SKM-1 (cell line): ENCODE data around the gene CLIC3.

Source experiments
- DNase-seq: peaks from one replicate; lab custom pipeline; 2025; ENCODE audit not compliant: unreplicated experiment; lab: John Stamatoyannopoulos, UW

Gene CLIC3

DNA sequence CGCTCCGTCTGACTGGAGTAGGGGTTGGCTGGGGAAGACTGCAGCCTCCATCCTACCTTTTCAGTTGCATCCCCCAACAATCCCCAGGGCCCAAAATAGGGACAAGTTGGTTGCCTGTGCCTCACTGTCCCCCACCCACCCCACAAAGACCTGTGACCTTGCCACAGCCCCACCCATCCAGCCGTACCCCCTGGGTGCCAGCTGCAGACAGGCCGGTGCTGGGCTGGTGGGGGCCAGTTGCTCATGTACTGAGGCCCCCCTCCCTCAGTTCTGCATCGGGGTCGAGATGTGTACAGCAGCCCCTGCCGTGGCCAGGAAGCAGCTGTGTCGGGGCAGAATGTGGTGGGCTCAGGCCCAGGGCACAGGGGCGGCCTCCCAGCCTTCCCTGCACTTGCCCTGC, 13.2 kb downstream of the CLIC3 start:
- DNase-seq = no peak

DNA sequence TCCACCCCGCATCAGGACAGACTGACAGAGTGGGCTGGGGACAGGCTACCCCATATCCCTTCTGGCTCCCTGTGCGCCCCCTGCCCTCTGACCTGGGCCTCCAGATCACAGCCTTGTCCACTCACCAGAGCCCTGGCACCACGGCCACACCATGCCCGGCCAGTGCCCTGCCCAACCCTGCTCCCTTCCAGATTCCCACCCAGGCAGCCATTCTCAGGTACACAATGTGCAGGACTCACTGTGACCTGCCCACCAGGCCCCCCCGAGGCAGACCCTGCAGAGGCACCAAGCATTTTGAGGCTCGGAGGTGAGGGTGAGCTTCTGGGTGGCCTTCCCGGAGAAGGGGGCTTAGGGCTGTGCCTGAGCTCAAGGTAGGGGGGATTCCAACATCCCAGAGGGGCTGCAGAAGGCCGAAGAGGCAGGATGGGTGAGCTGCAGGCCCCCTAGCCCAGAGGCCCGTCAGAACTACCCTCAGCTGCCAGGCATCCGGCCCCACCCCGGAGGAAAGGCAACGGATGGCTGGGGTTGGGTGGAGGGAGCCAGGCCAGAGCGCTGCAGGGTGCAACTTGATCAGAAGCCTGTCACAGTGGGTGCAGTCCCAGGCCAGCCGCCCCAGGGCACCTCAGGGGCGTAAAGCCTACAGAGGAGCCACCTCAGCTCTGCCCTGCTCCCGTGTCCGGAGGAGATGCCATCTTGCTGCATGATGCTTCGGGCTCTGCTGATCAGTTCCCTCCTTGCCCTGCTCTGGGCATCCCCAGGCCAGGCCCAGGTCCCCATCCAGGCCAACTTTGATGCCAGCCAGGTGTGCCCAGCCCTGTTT, 13.9 kb downstream of the CLIC3 start, which contains the start of gene LCNL1:
Gene LCNL1 (plus strand): TSS at position 762 of the 820 bp plus-strand sequence. CDS start 594 bp downstream, outside the sequence.
- DNase-seq = no peak

DNA sequence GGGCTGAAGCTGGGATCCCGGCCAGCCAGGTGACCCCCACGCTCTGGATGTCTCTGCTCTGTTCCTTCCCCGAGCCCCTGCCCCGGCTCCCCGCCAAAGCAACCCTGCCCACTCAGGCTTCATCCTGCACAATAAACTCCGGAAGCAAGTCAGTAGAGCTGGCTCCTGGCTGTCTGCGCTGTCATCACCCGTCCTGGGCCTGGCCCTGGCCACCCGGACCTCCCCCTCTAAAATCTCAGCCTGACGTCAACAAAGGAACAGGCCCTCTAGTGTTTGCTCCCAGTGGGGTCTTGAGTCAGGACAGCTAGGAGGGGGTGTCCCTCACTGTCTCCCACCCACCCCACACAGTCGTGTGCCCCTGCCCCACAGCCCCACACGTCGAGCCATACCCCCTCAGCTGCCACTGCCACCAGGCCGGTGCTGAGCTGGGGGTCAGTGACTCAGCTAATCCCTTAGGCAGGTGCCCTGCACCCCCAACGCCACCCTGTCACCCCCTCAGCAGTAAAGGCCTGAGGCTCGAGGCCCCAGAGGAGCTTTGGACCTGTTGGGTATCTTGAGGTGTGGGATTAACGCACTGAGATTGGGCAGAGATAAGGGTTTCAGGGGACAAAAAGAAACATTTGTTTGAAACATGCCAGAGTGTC, 14.7 kb downstream of the CLIC3 start:
- no peak for DNase-seq

DNA sequence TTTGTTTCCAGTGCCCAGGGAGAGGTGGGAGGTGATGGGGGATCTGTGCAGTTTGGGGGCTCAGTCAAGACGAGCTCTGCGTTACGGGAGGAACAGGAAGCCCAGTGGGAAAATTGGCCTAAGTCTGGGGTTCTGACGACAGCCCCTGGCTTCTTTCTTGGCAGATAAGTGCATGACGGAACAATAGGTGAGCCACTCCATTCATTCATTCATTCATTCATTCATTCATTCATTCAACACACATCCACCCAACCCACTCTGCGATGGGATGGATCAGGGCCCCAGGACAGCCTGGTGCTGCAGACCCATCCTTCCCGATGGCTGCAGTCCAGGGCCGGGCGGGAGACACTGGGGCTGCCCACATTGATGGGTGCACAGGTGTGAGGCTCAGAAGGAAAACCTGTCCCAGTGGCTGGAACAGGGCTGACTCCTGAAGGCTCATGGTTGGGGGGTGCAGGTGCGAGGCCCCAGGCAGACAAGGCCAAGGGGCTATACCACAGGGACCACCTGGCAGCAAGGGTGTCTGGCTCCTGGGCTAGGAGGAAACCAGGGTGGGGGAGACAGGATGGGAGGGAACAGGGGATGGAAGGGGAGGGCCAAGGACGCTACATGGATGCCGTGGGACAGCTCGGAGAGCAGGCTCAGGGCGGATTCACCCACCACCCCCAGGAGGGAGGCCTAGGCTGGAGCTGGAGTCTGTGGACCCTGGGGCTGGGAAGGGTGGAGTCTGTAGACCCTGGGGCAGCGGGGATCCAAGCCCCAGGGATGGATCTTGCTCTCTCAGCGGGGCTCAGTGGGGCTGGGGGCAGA, 15.5 kb downstream of the CLIC3 start:
- no peak for DNase-seq

DNA sequence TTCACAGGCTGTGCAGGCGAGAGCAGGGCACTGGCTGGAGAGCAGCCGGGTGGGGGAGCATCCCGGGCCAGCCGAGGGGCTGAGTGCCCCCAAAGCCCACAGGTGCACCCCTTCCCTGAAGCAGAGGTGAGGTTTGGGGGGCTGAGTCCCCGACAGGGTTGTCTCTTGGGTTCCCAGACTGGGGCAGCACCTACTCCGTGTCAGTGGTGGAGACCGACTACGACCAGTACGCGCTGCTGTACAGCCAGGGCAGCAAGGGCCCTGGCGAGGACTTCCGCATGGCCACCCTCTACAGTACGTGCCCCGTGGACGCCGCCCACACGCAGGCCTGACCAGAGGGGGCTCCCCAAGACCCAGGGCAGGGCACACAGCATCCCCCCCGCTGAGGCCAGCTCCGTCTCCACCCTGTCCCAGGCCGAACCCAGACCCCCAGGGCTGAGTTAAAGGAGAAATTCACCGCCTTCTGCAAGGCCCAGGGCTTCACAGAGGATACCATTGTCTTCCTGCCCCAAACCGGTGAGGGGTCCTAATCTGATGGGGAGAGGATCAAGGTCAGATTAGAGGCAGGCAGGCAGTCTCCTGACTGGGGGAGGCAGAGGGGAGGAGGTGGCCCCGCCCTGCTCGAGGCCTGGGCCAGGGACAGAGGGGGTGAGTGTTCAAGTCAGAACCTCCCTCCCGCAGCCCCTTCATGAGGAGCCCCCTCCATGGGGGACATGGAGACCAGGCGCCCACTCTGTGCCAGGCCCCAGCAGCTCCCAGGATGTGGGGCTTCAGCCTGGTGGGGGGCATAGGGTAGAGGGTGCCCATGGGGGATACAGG, 16.4 kb downstream of the CLIC3 start:
- DNase-seq = no peak

DNA sequence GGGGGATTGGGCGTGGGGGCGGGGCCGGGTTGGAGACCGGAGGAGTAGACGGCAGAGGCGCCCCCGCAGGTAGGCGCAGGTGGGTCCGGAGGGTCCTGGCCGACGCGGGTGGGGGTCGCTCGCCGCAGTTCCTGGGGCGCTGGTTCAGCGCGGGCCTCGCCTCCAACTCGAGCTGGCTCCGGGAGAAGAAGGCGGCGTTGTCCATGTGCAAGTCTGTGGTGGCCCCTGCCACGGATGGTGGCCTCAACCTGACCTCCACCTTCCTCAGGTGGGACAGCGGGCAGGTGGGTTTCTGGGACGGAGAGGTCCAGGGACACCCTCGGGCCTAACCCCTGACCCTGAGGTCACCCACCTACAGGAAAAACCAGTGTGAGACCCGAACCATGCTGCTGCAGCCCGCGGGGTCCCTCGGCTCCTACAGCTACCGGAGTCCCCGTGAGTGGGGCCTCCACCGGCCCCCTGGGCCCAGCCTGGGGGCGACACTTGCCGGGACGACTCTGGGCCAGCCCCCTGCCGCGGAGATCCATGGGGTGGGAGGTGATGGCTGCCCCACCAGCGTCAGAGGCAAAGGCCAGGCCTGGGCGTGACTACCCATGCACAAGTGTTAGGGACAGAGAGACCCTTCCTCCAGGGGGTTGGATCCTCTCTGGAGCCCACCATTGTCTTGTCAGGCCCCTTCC, 17.4 kb downstream of the CLIC3 start:
- DNase-seq = no peak

DNA sequence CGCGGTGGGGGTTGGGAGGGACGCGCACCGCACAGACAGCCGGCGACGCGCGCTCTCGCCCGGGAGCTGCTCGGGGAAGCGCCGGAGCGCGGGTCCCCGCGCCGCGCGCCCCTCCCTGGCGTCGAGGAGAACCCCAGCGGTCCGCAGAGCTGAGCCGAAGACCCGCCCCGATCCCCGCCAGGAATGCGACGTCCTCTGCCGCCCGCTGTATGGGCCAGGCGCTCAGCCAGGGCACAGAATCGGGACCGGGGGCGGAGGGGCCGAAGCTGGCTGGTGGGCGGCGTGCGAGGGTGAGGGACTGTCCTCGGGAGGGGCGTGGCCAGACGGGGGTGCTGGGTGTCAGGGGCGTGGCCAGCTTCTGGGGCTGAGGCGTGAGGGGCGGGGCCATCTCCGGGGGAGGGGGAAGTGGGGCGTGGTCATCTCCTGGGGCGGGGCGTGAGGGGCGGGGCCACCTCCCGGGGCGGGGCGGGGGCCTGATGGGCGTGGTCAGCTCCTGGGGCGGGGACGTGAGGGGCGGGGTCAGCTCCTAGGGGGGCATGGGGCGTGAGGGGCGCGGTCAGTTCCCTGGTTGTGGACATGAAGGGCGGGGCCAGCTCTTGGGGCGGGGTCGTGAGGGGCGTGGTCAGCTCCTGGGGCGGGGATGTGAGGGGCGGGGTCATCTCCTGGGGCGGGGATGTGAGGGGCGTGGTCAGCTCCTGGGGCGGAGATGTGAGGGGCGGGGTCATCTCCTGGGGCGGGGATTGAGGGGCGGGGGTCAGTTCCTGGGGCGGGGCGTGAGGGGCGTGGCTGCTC, 18.1 kb downstream of the CLIC3 start:
- no peak for DNase-seq

DNA sequence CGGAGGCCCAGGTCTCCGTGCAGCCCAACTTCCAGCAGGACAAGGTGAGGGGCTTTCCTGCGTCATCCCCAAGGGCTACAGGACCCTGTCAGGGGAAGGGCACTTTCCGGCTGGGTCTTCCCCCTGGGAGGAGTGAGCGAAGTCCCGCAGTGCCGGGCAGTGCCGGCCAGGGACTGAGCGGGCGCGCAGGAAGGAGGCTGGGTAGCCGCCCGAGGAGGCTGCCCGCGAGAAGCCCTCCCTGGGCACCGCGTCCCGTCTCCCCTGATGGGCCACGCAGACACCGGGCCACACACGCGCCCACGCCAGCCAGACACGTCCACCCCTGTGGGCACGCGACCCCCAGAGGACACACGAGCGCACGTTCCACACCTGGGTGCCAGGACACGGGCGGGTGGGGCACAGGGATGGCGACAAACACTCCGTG, 18.7 kb downstream of the CLIC3 start:
- no peak for DNase-seq

DNA sequence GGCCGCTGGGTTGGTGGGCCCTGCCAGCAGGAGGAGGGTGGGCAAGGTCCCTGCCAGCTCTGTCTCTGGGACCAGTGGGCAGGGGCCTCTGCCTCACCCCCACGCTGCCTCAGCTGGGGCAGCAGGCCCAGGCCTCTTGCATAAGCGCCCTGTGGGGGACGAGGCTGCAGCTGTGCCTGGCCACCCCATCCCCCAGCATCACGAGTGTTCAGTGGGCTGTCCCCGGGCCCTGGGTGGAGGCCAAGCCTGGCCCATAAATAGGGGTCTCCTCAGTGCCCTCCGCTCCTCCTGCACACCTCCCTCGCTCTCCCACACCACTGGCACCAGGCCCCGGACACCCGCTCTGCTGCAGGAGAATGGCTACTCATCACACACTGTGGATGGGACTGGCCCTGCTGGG, 19.1 kb downstream of the CLIC3 start, which contains the start of gene PTGDS:
Gene PTGDS (plus strand): TSS at position 282 of the 400 bp plus-strand sequence. CDS start 75 bp downstream, at position 357.
- no peak for DNase-seq

DNA sequence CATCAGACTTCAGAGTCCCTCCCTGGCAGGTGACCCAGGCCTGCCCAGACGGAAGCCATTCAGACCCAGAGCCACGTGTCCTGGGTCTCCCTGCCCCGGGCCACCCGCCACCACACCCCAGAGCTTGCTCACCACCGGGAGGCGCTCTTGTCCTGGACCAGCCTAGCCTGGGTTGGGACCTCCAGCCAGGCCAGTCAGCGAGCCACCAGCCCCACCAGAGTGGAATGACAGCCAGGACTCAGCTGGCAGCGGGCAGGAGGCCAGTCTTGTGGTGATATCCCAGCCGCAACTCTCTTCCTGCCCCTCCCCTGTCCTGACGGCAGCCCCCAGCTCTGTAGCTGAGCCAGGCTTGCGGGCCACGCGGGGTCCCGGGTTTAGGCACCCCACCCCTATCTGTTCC, 20.7 kb downstream of the CLIC3 start:
- no peak for DNase-seq

DNA sequence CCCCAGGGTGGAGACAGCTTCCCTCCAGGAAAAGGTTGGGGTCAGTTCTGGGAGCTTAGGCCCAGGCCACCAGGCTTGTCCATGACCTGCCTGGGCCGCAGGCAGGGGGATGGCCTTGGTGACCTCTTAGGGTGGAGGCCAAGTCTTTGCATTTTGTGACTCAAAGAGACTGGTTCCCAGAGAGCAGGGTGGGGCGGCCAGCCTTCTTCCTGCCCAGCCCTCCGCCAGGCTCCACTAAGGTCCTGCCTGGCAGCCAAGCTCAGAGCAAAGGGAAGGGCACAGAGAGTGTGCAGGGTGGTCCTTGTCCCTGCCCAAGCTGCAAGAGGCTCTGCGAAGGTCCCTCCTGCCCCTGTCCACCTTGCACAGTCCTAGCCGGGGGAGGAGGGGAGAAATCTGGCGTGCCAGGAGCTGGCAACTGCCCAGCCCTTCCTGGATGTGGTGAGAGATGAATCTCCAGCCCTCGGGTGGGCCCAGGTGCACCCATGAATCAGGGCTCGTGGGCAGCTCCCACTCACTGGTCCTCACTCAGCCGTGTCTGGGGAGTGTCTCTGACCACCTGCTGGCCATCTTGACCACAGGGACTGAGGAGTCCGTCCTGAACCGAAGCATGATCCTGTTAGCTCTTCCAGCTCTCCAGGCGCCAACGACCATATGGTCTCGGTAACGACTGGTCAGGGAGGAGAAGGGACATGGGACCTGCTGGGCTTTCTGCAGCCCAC, 21.4 kb downstream of the CLIC3 start:
- DNase-seq = no peak

DNA sequence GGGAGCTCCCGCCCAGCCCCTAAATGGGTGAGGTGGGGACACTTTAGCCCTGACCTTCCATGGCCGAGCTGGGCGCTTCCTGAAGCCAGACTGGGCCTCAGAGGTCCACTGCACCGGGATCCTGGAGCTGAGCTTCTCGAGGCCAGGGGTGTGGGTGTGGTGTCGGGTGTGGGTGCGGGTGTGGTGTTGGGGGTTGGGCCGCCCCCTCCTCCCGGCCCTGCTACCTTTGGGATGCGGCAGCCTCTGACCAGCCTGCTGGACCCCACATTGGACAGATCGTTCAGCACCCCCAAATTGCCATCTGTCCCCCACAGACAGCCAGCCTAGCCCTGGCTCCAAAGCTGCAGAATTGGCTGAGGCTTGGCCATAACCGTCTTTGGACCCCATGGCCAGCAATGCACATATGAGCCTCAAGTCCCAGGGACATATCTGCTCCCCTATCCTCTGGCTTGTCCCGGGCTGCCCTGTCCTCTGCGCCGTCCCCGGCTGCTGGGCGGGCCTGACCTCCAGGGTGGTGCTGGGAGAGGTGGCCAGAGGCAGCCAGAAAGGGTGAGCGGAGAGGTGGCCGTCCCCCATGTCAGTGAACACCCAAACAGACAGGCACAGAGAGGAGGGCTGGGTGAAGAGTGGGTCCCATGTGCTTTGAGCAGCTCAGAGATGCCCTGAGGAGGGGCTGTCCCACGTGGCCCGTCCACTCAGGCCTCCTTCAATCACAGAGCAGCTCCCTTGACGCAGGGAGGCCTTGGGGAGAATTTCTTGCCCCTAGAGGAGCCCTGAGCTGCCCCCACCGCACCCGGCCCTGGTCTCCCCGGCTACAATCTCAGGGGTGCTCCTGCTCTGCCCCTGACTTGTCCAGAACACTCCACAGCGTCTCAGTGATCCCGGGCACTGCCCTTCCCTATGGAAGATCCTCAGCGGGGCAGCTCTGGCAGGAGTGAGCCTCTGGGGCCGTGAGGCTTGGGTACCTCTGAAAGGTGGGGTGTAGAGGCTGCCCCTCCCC, 22.4 kb downstream of the CLIC3 start:
- DNase-seq = no peak

DNA sequence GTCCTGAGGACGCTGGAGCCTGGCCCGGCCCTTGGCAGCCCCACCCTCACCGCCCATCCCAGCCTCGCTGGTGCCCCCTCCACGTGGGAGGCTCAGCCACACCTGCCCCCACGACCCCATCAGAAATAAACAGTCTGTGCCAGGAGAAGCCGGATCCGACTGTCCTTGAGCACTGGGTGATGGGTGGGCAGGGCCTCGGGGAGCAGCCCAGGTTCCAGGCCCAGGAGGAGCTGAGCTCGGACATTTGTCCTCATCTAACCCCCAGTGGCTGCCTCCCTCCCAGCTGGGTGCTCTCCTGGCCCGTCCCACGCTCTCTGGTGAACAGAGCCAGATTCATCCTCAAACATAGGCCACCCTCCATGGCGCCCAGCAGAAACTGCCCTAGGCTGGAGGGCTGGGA, 23.6 kb downstream of the CLIC3 start:
- DNase-seq = no peak

DNA sequence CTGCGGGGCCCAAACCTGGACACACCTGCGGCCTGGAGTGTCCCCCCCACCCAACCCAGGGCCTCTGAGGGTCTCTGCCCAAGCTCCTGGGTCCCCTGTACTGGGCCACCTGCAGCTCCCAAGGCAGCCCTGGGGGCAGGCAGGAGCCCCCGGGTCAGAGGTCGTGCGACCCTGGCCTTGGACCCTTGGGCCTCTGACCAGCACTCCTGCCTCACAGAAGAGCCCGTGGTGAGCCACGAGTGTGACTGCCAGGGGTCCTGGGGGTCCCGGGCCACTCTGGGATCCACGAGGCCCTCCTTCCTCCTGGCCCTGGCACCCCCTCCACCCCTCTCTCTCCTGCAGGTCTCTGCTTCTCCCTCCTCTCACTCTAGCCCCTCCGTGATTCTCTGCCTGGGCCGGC, 24.0 kb downstream of the CLIC3 start:
- DNase-seq = no peak

DNA sequence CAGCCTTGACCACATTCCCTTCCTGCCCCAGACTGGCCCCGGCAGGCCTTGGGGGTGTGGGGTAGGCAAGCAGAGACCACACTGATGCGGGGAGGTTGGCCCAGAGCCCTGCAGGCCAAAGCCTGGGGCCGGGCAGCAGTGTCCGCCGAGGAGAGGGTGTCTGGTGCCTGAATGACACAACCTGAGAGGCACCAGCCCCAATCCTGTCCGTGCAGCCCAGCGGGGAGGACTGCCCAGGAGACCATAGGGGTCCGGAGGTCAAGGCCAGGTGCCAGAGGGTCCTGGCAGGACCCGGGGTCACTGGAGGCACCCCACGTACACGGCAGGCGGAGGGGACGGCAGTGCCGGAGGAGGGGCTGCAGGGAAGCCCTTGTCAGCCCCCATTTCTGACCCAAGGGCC, 24.6 kb downstream of the CLIC3 start:
- DNase-seq = no peak

DNA sequence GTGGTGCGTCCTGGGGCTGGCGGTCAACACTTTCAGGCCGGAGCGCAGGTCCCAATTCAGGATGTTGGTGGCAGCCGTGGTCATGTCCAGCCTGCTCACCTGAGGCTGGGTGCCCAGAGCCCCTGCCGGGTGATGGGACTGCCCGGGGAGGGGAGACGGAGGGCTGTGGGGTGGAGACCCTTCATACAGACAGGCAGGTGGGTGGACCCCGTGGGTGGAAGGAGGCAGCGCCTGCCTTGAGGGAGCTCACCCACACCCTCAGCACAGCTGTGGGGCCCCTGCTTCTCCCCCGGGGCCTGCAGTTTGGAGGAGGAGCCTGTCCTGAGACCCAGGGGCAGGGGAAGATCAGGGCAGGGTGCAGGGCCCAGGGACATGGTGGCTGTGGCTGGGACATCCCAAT, 26.0 kb downstream of the CLIC3 start:
- DNase-seq = no peak

DNA sequence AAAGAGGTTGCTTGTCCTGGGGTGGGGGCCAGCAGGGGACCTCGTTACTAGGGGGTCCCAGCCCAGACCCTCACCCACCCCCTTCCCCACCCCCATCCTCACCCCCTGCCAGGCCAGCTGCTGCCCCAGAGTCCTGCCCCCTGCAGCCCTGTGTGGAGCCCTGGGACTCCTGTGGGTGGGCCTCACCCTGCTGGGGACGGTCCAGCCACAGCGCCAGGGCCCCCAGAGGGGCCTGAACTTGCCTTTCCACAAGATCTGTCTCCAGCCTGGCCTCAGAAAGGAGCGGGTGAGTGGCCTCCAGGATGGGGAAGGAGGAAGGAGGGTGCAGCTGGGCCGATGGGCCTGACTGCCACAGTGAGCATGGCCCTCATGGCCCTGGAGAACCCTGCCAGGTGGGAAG, 26.6 kb downstream of the CLIC3 start:
- DNase-seq = no peak

DNA sequence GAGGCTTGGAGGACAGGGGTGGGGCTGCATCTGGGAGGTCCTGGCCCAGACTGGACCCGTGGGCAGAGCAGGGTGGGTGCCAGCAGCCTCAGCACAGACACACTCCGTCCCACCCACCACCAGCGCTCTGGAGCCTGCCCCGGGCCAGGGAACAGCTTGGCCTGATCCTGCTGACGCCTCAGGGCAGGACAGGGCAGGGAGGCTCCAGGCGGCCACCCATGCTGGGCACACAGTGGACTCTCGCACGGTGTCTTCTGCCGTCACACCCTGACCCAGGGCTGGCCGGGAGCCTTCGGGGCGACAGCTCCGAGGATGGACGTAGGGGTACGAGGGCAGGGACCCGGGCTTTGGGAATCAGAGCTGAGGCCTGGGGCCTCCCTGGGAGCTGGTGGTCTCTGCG, 27.2 kb downstream of the CLIC3 start:
- DNase-seq = no peak
